ENCODE measurements around the gene TMOD1.

DNA sequence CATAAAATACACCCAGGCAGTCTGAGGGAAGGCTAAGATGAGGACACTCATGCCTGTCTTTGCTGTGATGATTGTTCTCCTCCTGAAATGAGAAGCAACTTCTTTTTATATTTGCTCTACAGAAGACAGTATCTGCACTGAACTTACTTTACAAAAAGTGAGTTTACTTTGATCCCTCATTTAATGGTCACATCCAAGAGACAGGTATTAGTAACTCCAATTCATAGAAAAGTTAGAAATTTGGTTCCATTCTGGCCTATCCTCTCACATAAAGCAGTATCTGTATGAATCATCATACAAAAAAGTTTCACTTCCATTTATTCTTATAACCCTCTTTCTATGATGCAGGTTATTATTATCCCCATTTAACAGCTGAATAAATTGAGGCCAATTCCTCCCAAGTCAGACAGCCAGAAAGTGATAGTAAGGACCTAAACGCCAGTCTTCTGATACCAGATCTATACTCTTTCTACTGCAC, 116.5 kb downstream of the TMOD1 start:
- TF ChIP-seq, protein P1, sequence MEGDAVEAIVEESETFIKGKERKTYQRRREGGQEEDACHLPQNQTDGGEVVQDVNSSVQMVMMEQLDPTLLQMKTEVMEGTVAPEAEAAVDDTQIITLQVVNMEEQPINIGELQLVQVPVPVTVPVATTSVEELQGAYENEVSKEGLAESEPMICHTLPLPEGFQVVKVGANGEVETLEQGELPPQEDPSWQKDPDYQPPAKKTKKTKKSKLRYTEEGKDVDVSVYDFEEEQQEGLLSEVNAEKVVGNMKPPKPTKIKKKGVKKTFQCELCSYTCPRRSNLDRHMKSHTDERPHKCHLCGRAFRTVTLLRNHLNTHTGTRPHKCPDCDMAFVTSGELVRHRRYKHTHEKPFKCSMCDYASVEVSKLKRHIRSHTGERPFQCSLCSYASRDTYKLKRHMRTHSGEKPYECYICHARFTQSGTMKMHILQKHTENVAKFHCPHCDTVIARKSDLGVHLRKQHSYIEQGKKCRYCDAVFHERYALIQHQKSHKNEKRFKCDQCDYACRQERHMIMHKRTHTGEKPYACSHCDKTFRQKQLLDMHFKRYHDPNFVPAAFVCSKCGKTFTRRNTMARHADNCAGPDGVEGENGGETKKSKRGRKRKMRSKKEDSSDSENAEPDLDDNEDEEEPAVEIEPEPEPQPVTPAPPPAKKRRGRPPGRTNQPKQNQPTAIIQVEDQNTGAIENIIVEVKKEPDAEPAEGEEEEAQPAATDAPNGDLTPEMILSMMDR (IDR thresholded peaks at IDR 0.05): no peak
- TF ChIP-seq EP300 (IDR thresholded peaks at IDR 0.05) (no peak), POLR2A (IDR thresholded peaks at IDR 0.05) (no peak)
